ENCODE measurements around the gene PPP1R36. TPM values are rescaled to one million over a fixed set of nuclear protein-coding genes. Genes with fewer than 3 reads are reported as not detected.
"Not testable (repeated sequence)": the region's sequence is repeated elsewhere in the genome, so short reads cannot be mapped to it uniquely, and the experiment has no call there.

Gene PPP1R36
- total RNA-seq, 1 experiment from 2014 or later = not detected

- in situ Hi-C loops (cut with HindIII; ENCODE audit: low sequenced_read_pairs) = no loop called here
- no peak for DNase-seq (ENCODE audit: low spot score)
These were observed 54.2 kb downstream of the PPP1R36 start for GRCh38 chr14:64604001-64604400.

GRCh38 chr14:64604881-64605280, 55.1 kb downstream of the PPP1R36 start:
- in situ Hi-C loops (cut with HindIII; ENCODE audit: low sequenced_read_pairs) = no loop called here
- no peak for DNase-seq (ENCODE audit: low spot score)

GRCh38 chr14:64605926-64606685, 56.3 kb downstream of the PPP1R36 start:
- in situ Hi-C loops (cut with HindIII; ENCODE audit: low sequenced_read_pairs) = no loop called here
- DNase-seq (ENCODE audit: low spot score) = no peak

GRCh38 chr14:64610049-64610746, 60.4 kb downstream of the PPP1R36 start:
- DNase-seq (ENCODE audit: low spot score) = no peak
- in situ Hi-C loops (cut with HindIII; ENCODE audit: low sequenced_read_pairs) = no loop called here

- in situ Hi-C loops (cut with HindIII; ENCODE audit: low sequenced_read_pairs) = no loop called here
- peak; percentile 4 for DNase-seq (ENCODE audit: low spot score)
These were observed 61.7 kb downstream of the PPP1R36 start for GRCh38 chr14:64611358-64612020.

GRCh38 chr14:64612021-64612380, 62.2 kb downstream of the PPP1R36 start:
- DNase-seq (ENCODE audit: low spot score) = no peak
- in situ Hi-C loops (cut with HindIII; ENCODE audit: low sequenced_read_pairs) = no loop called here

- in situ Hi-C loops (cut with HindIII; ENCODE audit: low sequenced_read_pairs) = no loop called here
- no peak for DNase-seq (ENCODE audit: low spot score)
These were observed 63.4 kb downstream of the PPP1R36 start for GRCh38 chr14:64612971-64613666.

- in situ Hi-C loops (cut with HindIII; ENCODE audit: low sequenced_read_pairs) = no loop called here
- DNase-seq (ENCODE audit: low spot score) = no peak
These were observed 64.4 kb downstream of the PPP1R36 start for GRCh38 chr14:64614166-64614565.

- no peak for DNase-seq (ENCODE audit: low spot score)
- in situ Hi-C loops (cut with HindIII; ENCODE audit: low sequenced_read_pairs) = no loop called here
These were observed 65.1 kb downstream of the PPP1R36 start for GRCh38 chr14:64614805-64615391.

GRCh38 chr14:64617872-64618408, 68.2 kb downstream of the PPP1R36 start:
- DNase-seq (ENCODE audit: low spot score); in situ Hi-C loops (cut with HindIII; ENCODE audit: low sequenced_read_pairs): not testable (repeated sequence)

- in situ Hi-C loops (cut with HindIII; ENCODE audit: low sequenced_read_pairs) = no loop called here
- DNase-seq (ENCODE audit: low spot score) = no peak
These were observed 71.1 kb downstream of the PPP1R36 start for GRCh38 chr14:64620910-64621309.

GRCh38 chr14:64623554-64624165, 73.9 kb downstream of the PPP1R36 start:
- peak; percentile 65 for DNase-seq (ENCODE audit: low spot score)
- in situ Hi-C loops (cut with HindIII; ENCODE audit: low sequenced_read_pairs) = no loop called here

GRCh38 chr14:64625386-64626232, 75.8 kb downstream of the PPP1R36 start:
- in situ Hi-C loops (cut with HindIII; ENCODE audit: low sequenced_read_pairs) = no loop called here
- no peak for DNase-seq (ENCODE audit: low spot score)

- in situ Hi-C loops (cut with HindIII; ENCODE audit: low sequenced_read_pairs) = no loop called here
- no peak for DNase-seq (ENCODE audit: low spot score)
These were observed 79.2 kb downstream of the PPP1R36 start for GRCh38 chr14:64628940-64629408.

- in situ Hi-C loops (cut with HindIII; ENCODE audit: low sequenced_read_pairs) = no loop called here
- no peak for DNase-seq (ENCODE audit: low spot score)
These were observed 81.0 kb downstream of the PPP1R36 start for GRCh38 chr14:64630778-64631177.

GRCh38 chr14:64631222-64631621, 81.5 kb downstream of the PPP1R36 start:
- DNase-seq (ENCODE audit: low spot score); in situ Hi-C loops (cut with HindIII; ENCODE audit: low sequenced_read_pairs): not testable (repeated sequence)

- in situ Hi-C loops (cut with HindIII; ENCODE audit: low sequenced_read_pairs) = no loop called here
- DNase-seq (ENCODE audit: low spot score) = no peak
These were observed 82.3 kb downstream of the PPP1R36 start for GRCh38 chr14:64632056-64632455.

- DNase-seq (ENCODE audit: low spot score) = no peak
- in situ Hi-C loops (cut with HindIII; ENCODE audit: low sequenced_read_pairs) = no loop called here
These were observed 84.8 kb downstream of the PPP1R36 start for GRCh38 chr14:64634558-64634957.

All from G401 (cell line).